Fibroblast of upper back skin (primary cell): ENCODE data around the gene TRIP10.

Source experiments
- DNase-seq: peaks from one replicate; pipeline ENCODE4 v3.0.0-alpha.2; 2013

TRIP10 gene

DNA sequence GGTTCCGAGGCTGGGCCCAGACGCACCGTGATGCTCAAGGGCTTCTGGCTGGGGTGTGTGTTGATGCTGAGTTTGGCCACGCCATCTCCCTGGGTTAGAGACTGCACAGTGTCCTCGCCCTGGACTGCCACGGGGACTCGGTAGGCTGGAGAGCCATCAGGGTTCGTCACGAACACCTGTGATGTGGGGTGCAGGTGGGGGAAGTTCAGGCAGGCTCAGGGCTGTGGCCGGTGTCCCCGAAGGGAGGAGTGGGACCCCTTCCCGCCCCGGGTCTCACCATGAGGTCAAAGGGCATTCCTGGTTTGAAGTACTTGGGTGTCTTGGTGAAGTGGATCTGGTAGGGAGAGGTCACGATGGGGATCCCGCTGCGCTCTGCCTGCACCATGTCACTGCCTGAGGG is 27.2 kb upstream of the TRIP10 start:
- no peak for DNase-seq

DNA sequence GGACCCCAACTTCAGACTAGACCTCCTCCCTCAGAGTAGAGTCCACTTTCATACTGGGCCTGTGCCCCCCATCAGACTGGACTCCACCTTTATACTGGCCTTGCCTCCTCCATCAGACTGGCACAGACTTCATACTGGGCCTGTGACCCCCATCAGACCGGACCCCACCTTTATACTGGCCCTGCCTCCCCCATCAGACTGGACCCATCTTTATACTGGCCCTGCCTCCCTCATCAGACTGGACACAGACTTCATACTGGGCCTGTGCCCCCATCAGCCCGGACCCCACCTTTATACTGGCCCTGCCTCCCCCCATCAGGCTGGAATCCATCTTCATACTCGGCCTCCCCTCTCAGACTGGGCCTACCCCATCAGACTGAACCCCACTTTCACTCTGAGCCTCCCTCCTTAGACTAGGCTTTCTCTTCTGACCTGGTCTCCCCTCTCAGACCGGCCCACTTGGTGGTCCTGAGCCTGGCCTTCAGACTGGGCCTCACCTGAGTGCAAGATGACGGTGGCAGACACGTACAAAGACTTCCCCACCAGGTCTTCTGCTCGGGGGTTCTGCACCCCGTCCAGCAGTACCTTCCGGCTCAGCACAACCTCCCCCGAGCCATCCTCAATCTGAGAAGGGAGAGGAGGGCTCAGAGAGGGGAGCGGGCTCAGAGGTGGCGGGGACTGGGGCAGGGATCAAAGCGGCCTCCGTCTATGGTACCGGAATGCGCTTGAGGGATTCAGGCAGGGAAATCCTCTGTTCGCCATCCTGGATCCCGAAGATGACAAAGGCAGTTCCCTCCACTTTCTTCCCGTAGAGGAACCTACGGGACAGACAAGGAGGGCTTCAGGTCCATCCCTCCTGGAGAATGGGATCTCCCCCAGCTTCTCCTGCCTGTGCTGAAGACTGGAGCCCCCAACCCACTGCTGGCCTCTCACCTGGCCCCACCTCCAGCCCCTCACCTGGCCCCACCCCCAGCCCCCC is 26.5 kb upstream of the TRIP10 start:
- DNase-seq: no peak

- no peak for DNase-seq
Observed at GRCh38 chr19:6713773-6714692, 25.4 kb upstream of the TRIP10 start.

DNA sequence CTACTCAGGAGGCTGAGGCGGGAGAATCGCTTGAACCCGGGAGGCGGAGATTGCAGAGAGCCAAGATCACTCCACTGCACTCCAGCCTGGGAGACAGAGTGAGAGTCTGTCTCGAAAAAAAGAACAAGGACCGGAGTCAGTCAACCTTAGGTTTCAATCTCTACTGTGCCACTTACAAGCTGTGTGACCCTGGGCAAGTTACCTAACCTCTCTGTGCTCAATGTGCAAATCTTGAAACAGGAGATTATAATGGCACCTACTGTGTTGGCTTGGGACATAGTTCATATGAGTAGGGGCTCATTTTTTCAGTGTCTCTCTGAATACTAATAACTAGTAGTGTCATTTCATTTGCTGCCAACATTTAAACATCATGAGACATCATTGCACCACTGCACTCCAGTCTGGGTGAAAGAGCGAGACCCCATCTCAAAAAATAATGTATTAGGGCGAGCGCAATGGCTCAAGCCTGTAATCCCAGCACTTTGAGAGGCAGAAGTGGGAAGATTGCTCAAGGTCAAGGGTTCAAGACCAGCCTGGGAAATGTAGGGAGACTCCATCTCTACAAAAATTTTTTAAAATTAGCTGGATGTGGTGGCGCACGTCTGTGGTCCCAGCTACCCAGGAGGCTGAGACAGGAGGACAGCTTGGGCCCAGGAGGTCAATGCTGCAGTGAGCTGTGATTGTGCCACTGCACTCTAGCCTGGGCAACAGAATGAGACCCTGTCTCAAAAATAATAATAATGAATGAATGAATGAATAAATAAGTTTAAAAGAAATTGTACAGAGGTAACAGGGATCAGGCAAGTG is 24.5 kb upstream of the TRIP10 start:
- no peak for DNase-seq

DNA sequence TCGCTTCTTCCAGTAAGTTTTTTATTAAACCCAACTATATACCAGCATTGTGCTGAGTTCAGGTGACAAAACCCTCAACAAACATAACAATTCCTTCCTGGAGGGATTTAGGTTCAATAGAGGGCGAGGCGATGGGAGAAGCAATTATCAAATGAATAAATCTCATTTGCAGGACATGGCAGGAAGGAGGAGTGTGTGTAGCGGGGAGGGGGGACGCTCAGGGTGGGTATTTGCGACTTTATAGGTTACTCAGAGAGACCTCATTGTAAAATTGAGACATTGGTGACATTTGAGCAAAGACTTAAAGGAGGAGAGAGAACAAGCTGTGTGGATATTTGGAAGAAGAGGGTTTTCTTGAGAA is 22.9 kb upstream of the TRIP10 start:
- no peak for DNase-seq

- DNase-seq: no peak
Observed at GRCh38 chr19:6717036-6717435, 22.4 kb upstream of the TRIP10 start.

GRCh38 chr19:6717441-6717971 is 22.0 kb upstream of the TRIP10 start:
- no peak for DNase-seq

GRCh38 chr19:6718111-6718740 is 21.3 kb upstream of the TRIP10 start:
- no peak for DNase-seq

- DNase-seq: no peak
Observed at GRCh38 chr19:6718741-6719539, 20.5 kb upstream of the TRIP10 start.

DNA sequence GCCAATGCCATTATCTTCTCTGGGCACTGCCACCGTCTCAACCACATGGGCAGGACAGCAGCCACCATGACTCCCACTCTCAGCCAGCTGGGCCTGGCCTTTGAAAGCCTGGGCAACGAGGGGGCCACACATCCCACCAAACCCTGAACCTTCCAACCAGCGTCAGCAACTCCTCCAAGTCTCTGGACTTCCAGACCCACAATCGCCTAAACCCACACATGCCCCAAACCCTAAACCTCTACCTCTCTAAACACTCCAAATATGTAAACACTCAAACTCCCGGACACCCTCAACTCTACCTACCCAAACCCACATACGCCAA is 20.0 kb upstream of the TRIP10 start:
- DNase-seq: no peak

DNA sequence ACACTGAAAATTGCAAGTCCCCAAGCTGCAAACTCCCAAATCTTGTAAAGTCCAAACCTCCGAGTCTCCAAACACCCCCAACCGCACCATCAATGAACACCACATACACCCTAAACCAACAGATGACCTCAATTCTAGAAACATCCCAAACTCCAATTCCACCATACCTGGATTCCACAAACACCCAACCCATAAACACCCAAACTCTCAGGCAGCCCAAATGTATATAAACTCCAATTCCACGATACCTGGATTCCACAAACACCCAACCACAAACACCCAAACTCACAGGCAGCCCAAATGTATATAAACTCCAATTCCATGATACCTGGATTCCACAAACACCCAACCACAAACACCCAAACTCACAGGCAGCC is 19.5 kb upstream of the TRIP10 start:
- DNase-seq: no peak

DNA sequence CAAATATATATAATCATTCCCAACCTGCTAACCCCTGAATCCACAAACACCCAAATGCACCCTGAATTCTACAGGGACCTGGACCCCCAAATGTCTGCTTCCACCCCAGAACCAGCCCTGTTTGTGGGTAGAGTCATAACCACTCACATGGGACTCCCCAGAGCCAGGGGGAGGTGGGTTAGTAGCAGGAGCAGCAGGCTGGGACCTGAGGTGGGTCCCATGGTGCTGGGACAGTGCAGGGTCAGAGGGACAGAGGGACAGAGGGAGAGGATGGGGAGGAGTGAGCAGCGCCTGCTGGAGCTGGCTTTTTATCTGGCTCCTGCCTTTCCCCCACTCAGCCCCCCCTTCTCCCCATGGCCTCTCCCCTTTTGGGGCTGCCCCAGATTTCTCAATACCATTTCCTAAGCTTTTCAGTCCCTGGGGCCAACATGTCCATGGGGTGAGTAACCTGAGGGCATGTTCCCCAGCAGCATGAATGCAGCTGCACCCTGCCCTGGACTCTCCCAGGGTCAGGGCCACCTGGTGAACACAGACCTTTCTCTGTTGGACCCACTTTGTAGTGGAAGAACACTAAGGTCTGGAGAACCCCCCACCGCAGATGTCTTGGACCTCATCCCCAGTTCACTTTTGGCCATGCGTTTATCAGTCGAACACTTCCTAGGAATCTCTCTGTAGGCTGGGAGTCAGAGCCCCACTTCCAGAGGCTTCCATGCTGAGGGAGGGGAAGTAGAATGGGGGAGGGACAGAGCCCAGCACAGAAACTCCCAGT is 18.9 kb upstream of the TRIP10 start, which contains the start of gene C3:
Gene C3, minus strand, starts transcription at position 282 of the 769 bp plus-strand sequence. Its CDS starts 61 bp downstream, at position 221.
- DNase-seq: peak; percentile 62

DNA sequence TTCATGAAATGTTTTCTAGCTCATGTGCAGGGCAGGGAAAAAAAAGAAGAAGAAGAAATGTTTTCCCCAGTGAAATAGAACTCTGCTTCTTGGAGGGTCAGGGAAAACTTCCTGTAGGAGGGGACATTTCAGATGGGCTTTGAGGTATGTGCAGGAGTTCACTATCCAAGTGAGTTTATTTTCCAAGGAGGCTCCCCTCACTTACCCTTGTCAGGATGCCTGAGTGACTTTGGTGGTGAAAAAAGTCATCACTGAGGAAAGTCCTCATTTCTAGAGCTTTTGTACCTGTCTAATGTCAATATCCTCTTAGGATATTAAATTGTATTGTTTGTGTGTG is 18.4 kb upstream of the TRIP10 start:
- DNase-seq: no peak

DNA sequence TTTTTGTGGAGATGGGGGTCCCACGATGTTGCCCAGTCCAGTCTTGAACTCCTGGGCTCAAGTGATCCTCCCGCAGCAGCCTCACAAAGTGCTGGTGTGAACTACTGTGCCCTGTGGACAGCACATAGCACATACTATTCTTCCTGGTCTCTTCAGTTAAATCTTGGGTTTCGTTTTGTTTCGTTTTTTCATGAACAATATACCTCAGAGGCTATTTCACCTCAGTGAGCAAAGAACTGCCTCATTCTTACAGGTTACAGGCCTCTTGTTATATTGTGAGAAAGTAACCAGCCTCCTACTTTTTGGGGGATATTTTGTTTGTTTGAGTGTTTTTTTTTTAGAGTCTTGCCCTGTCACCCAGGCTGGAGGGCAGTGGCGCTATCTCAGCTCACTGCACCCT is 17.7 kb upstream of the TRIP10 start:
- no peak for DNase-seq

GRCh38 chr19:6723108-6723618 is 16.3 kb upstream of the TRIP10 start:
- DNase-seq: peak; percentile 56

GRCh38 chr19:6723738-6724137 is 15.7 kb upstream of the TRIP10 start:
- peak; percentile 35 for DNase-seq

GRCh38 chr19:6724631-6725492 is 14.6 kb upstream of the TRIP10 start:
- DNase-seq: no peak

DNA sequence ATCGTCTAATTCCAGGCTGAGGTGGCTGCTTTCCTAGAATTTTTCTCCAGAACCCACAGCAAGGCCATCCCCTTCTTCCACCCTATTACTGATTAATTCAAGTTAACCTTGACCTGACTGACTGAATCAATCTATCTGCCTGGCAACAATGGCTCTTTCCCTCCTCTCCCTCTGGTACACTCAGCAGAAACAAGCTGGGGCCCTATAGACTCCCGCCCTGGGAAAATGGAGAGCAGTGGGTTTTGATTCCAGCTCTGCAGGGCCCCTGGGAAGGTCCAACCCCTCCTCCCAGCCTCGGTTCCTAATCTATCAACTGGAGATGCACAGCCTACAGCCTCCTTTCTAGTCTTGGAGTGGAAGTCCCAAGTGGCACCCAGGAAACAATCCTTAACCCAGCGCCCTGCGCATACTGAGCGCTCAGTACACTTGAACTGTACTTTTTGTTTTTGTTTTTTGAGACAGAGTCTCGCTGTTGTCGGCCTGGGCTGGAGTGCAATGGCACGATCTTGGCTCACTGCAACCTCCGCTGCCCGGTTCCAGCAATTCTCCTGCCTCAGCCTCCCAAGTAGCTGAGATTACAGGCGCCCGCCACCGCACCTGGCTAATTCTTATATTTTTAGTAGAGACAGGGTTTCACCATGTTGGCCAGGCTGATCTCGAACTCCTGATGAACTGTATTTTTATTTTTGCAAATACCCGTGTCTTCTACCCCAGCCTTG is 13.8 kb upstream of the TRIP10 start:
- no peak for DNase-seq

- DNase-seq: no peak
Observed at GRCh38 chr19:6728346-6728745, 11.1 kb upstream of the TRIP10 start.
